GM18951 (cell line): Measurements from ENCODE around the gene NCK2.

Experiments used
- POLR2A ChIP-seq: IDR thresholded peaks from 4 replicates; pipeline ENCODE4 v1.6.1; 2011; ENCODE audit warnings: mild to moderate bottlenecking; ENCODE audit not compliant: insufficient read length, insufficient read depth; ENCODE audit errors: extremely low read depth
- in situ Hi-C: fragments of 300-500 bp; cut with MboI; formaldehyde crosslinking; loops from one replicate; pipeline ENCODE4 v1.12.0; 2022; ENCODE audit warnings: low sequenced_read_pairs, mixed read lengths, inconsistent platforms; ENCODE audit not compliant: unreplicated experiment

The NCK2 gene

GRCh38 chr2:105820151-105820550 lies 75.4 kb downstream of the NCK2 start:
- TF ChIP-seq POLR2A, result no peak
- in situ Hi-C loops, result no loop called here

DNA sequence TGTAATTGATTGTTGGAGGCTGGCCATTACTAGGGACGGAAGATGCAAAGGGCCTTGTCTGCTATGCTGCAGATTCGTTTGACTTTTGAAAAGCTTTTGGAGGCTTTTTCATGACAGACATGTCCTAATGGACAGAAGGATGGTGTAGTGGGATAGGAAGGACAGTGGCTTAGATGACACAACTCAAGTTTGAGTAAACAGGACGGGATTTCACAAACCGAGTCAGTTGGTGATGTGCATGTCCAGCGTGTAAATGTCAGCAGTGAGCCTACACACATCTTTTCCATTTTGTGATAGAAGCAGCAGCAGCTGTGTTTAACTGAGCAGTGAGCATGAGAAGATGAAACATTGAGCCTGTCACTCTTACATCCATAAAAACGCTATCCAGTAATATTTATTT lies 76.0 kb downstream of the NCK2 start:
- in situ Hi-C loops, result no loop called here
- no peak for TF ChIP-seq POLR2A

DNA sequence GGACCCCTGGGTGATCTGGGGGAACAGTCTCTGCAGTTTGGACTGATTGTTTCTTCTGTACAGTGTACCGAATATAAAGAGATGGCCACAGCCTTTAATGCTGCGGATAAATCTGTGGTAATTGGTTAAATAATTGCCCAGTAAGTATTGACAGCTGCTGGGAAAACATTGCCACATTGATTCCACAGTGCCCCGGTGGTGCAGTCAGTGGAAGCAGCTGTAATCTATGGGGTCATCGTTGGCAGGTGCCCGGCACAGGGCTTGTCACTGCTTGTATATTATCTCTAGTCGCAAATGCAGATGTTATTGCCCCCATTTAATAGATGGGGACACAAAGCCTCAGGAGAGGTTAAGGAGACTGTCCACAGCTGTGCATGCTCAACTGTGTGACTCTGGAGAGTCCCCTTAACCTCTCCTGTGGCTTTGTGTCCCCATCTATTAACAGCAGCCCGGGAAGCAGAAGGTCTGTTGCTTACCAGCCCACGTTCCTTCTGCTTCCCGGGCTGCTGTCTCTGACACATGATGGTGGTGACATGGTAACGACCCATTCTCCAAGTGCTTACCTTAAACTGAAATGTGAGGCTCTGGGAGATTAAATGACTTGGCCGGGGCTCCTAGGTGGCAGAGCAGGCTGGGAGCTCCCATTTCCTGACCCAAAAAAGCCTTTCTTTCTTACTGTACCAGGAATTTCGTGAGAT lies 76.9 kb downstream of the NCK2 start:
- in situ Hi-C loops, result no loop called here
- no peak for TF ChIP-seq POLR2A

- in situ Hi-C loops, result no loop called here
- no peak for TF ChIP-seq POLR2A
These were observed 77.5 kb downstream of the NCK2 start for GRCh38 chr2:105822186-105822585.

DNA sequence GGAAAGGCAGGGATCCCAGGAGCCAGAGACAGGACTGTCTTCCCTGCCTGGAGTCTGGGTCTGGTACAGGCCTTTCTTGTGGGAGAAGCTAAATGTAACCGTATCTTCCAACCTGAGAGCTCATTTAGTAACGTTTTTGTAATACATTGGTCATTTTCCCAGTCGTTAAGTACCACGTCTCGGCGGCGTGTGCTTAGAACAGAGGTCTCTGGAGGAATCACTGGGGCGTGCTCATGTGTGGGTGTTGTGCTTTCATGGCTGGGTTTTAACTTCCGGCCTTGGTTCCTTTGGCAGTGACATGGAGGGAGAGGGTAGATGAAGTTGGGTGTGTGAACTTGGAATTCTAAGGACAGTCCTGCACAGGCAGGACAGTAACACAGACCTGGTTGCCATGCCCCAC lies 79.7 kb downstream of the NCK2 start:
- in situ Hi-C loops, result no loop called here
- TF ChIP-seq POLR2A, result no peak

- in situ Hi-C loops, result no loop called here
- TF ChIP-seq POLR2A, result no peak
These were observed 82.8 kb downstream of the NCK2 start for GRCh38 chr2:105827351-105828096.

GRCh38 chr2:105828558-105828957 lies 83.8 kb downstream of the NCK2 start:
- TF ChIP-seq POLR2A, result no peak
- in situ Hi-C loops, result no loop called here

DNA sequence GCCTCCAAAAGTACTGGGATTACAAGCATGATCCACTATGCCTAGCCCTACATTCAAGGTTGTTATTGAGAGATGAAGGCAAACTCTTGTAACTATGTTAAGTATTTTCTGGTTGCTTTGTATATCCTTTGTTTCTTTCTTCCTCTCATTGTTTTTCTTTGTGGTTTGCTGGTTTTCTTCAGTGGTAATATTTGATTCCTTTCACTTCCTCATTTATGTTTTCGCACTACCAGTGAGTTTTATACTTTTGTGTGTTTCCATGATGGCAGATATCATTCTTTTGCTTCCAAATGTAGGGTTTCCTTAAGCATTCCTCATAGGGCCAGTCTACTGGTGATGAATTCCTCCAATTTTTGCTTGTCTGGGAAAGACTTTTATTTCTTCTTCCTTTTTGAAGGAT lies 90.2 kb downstream of the NCK2 start:
- TF ChIP-seq POLR2A, result no peak
- in situ Hi-C loops, result no loop called here

DNA sequence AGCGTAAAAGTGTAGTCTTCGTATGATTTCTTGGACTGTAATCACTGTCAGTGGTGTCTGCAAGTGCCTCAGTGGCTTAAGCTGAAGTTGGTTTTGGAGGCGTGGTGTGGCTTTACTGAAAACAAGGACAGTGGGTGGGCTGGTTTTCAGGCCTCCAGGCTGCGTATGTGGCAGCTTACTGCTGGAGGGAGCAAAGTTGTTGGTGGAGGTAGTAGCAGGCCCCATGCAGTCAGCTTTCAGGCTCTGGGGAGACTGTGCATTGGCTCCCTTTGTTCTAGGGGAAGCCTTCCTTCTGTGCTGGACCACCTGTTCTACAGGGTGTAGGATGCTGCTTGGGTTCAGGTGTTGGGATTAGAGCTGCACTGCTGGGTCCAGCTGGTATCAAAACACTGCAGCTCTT lies 91.6 kb downstream of the NCK2 start:
- TF ChIP-seq POLR2A, result no peak
- in situ Hi-C loops, result no loop called here

DNA sequence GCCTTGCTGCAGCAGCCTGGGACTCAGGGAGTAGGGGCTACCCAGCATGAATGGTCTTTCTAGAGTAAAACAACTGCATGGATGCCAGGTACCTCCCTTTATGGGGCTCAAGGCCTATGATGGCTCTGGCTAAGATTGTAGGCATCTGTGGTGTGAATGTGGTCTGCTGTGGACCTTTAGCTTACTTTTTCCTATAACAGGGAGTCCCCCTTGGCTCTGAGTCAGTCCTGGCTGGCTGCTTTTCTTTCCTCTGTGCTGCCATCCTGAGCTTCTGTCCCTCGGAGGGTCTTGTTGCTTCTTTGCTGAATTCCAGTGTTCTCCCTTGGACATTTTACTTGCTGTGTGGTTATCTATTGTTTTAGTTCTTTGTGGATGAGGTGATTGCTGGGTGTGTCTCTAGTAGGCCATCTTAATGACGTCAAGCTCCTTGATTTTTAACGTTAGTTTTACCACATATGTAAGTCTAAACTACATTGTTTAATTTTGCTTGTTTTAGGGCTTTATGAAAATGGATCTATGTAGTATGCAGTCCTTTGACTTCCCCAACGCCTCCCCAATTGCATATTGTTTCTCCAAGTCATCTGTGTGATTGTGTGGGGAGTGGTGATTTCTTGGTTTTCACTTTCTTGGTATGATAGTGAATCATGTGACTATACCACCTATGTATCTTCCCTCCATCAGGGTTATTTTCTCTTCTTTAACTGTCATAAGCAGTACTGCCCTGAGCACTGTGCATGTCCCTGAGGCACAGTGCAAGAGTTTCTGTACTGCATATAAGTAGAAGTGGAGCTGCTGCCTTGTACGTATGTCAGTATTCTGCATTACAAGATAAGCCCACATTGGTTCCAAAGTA lies 92.4 kb downstream of the NCK2 start:
- no peak for TF ChIP-seq POLR2A
- in situ Hi-C loops, result no loop called here

DNA sequence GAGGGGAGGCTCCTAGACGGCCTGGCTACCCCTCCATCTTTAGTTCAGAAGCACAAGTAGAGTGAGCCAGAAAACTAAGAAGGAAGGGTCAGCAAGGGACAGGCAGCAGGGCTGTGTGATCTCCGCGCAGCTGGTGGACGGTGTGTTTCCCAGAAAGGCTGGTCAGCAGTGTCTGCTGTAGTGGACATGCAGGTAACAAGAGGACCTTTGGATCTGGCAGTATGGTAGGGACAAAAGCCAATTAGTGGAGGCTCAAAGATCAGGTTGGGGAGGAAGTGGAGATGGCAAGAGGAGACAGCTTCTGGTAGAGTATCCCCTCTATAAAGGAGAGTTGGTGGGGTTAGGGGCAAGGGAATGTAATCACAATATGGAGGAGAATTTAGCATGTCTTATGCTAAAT lies 95.1 kb downstream of the NCK2 start:
- in situ Hi-C loops, result no loop called here
- TF ChIP-seq POLR2A, result no peak

- in situ Hi-C loops, result no loop called here
- no peak for TF ChIP-seq POLR2A
These were observed 96.2 kb downstream of the NCK2 start for GRCh38 chr2:105840933-105841332.

DNA sequence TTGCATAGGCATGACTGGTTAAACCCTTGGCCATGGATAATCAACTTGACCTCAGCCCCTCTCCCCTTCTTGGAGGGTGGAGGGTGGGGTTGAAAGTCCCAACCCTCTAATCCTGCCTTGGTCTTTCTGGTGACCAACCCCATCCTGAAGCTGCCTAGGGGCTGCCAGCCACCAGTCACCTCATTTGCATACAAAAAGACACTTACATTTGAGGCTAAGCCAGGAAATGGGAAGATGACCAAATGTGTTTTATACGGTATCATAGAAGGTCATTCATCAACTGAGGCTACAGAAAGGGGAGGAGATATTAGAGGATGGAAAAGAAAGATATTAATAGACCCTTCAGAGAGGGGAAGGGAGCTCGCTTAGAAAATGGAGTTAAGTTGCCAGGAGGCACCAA lies 96.8 kb downstream of the NCK2 start:
- TF ChIP-seq POLR2A, result no peak
- in situ Hi-C loops, result no loop called here

DNA sequence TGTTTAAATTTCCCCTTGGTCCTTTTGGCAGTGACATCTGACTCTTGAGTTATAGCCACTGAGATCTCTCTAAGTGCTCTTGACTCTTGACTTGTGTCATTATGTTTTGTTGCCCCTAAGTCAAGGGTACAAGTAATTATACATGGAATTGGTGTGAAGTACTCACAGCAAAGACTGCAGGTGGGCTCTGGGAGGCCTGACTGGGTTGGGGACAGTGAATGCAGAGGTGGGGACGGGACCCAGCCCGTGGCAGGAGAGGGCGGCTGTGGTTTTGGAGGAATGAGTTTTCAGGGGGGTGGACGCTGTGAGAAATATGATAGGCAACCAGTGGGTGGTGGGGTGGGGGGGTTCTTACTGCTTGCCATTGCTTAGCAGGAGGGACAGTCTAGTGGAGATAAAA lies 97.8 kb downstream of the NCK2 start:
- TF ChIP-seq POLR2A, result no peak
- in situ Hi-C loops, result no loop called here
